Upper lobe of left lung (tissue), 6 donors: ENCODE measurements around the gene AQP2. TPM values are rescaled to one million over a fixed set of nuclear protein-coding genes. Genes with fewer than 3 reads are reported as not detected.

Experiments used
- ATAC-seq, 2 donors: fragments of 200-7000 bp; cut with Tn5 transposase; one replicate each; pipeline ENCODE4 v1.9.1; 2022; ENCODE audit warnings: mild to moderate bottlenecking in 2 of 2, moderate library complexity in 2 of 2; ENCODE audit not compliant: low FRiP score in 2 of 2
- DNase-seq, 2 donors: peaks; one replicate each; pipeline ENCODE4 v3.0.0-alpha.2; 2019 to 2020
- H3K27ac ChIP-seq, 4 donors: fragments of 200-600 bp; sonication (generic); one replicate each; pipeline ENCODE4 v1.5.1; 2016 to 2019
- H3K27me3 ChIP-seq, 4 donors: fragments of 200-600 bp; sonication (generic); one replicate each; pipeline ENCODE4 v1.5.1; 2017 to 2019
- H3K36me3 ChIP-seq, 4 donors: fragments of 200-600 bp; sonication (generic); one replicate each; pipeline ENCODE4 v1.5.1; 2016 to 2019
- H3K4me1 ChIP-seq, 4 donors: fragments of 200-600 bp; sonication (generic); one replicate each; pipeline ENCODE4 v1.5.1; 2018 to 2019
- H3K4me3 ChIP-seq, 4 donors: fragments of 200-600 bp; sonication (generic); one replicate each; pipeline ENCODE4 v1.5.1; 2017 to 2019; ENCODE audit warnings: mild to moderate bottlenecking in 2 of 4, moderate library complexity in 1 of 4
- H3K9me3 ChIP-seq, 4 donors: fragments of 200-600 bp; sonication (generic); one replicate each; pipeline ENCODE4 v1.5.1; 2018 to 2019
- CTCF ChIP-seq, 6 experiments: fragments of 450-650 bp in 4 of 6; fragments of 200-600 bp in 2 of 6; sonication (generic) in 2 of 6; IDR thresholded peaks; one replicate each; pipeline ENCODE4 v1.5.1; 2016 to 2019; ENCODE audit warnings: antibody characterized with exemption in 6 of 6
- EP300 ChIP-seq, 4 donors: sonication (generic); formaldehyde crosslinking; IDR thresholded peaks; one replicate each; pipeline ENCODE4 v1.5.1; 2017; ENCODE audit warnings: antibody characterized with exemption in 4 of 4, control low read depth in 2 of 4
- POLR2A ChIP-seq, 4 donors: fragments of 450-650 bp; IDR thresholded peaks; one replicate each; pipeline ENCODE4 v1.5.1; 2016 to 2017; ENCODE audit warnings: antibody characterized with exemption in 4 of 4, mild to moderate bottlenecking in 2 of 4
- POLR2AphosphoS5 ChIP-seq, 2 donors: sonication (generic); formaldehyde crosslinking; IDR thresholded peaks; one replicate each; pipeline ENCODE4 v1.5.1; 2017; ENCODE audit warnings: antibody characterized with exemption in 2 of 2
- WGBS, 2 donors: methylation state at CpG; one replicate each; pipeline ENCODE4 v1.1.5; 2017 to 2018; 5-methylcytosine and 5-hydroxymethylcytosine counted together
- total RNA-seq, 6 donors: library from RNA; depleted of rRNA in 4 of 6; stranded (reverse); fragments of >200 nt in 4 of 6; gene quantifications; one replicate each; pipeline versions ENCODE4 v1.1.0 to v1.2.1, GENCODE V29; 2016 to 2021
- donor health status: DM: no; HTN: no; CAD: no; lungs with moderate emphysema.
- donor health status: DM: no; HTN: yes; CAD: no; lungs with severe emphysema.

AQP2 gene
- total RNA-seq, 6 donors from 2014 or later: 0.15 TPM; not detected in 5

GRCh38 chr12:49967042-49967776 lies 16.7 kb downstream of the AQP2 start:
- DNase-seq: peak; percentile 93 to 98
- TF ChIP-seq POLR2A (IDR thresholded peaks at IDR 0.05) (no peak), EP300 (IDR thresholded peaks at IDR 0.05) (no peak), CTCF (IDR thresholded peaks at IDR 0.05) (peak; percentile 85 to 96 (median 96)), POLR2AphosphoS5 (IDR thresholded peaks at IDR 0.05) (no peak)
- H3K36me3 ChIP-seq: no peaks in the 10 kb centered on the region
- peaks cover 0 to 6% (median 0%) of the 10 kb centered on the region in 4 donors for H3K27me3 ChIP-seq
- peaks cover 11 to 44% (median 28%) of the 10 kb centered on the region in 4 donors for H3K4me1 ChIP-seq
- H3K27ac ChIP-seq: no peak overlapping the region
- peak overlapping the region in 3 of 4 donors; percentile 34 to 45 (median 43) for H3K4me3 ChIP-seq
- 1% methylated on average over 12 of the region's 40 CpGs; no CpG with 5 or more reads in 1 of the 2 donors for WGBS, 2 donors
- H3K9me3 ChIP-seq: no peaks in the 10 kb centered on the region
- peak; percentile 90 to 92 for ATAC-seq

- Histone ChIP-seq H3K27me3 (peaks cover 0 to 5% (median 0%) of the 10 kb centered on the region in 4 donors), H3K4me1 (peaks cover 8 to 38% (median 25%) of the 10 kb centered on the region in 4 donors), H3K36me3 (no peaks in the 10 kb centered on the region), H3K27ac (no peak overlapping the region), H3K9me3 (no peaks in the 10 kb centered on the region), H3K4me3 (peak overlapping the region in 3 of 4 donors; percentile 34 to 45 (median 43))
- no peak for DNase-seq
- no peak for TF ChIP-seq POLR2A (IDR thresholded peaks at IDR 0.05)
- TF ChIP-seq POLR2AphosphoS5 (IDR thresholded peaks at IDR 0.05): no peak
- no peak for TF ChIP-seq CTCF (IDR thresholded peaks at IDR 0.05)
- no peak for TF ChIP-seq EP300 (IDR thresholded peaks at IDR 0.05)
- ATAC-seq: no peak
- WGBS, 2 donors: 44 to 51% methylated on average over 9 to 13 of the region's 15 CpGs
Measured at GRCh38 chr12:49967777-49968250, 17.3 kb downstream of the AQP2 start.

GRCh38 chr12:49968471-49968870 lies 17.9 kb downstream of the AQP2 start:
- peaks cover 0 to 4% (median 0%) of the 10 kb centered on the region in 4 donors for H3K27me3 ChIP-seq
- DNase-seq: no peak
- H3K9me3 ChIP-seq: no peaks in the 10 kb centered on the region
- H3K4me1 ChIP-seq: peaks cover 8 to 31% (median 23%) of the 10 kb centered on the region in 4 donors
- no peak overlapping the region for H3K27ac ChIP-seq
- no peak overlapping the region for H3K4me3 ChIP-seq
- 83 to 92% methylated on average over 2 to 6 of the region's 6 CpGs for WGBS, 2 donors
- no peak for ATAC-seq
- no peak for TF ChIP-seq POLR2A (IDR thresholded peaks at IDR 0.05)
- no peaks in the 10 kb centered on the region for H3K36me3 ChIP-seq

GRCh38 chr12:49969027-49969426 lies 18.5 kb downstream of the AQP2 start:
- no peaks in the 10 kb centered on the region for H3K36me3 ChIP-seq
- no peaks in the 10 kb centered on the region for H3K9me3 ChIP-seq
- peaks cover 8 to 29% (median 23%) of the 10 kb centered on the region in 4 donors for H3K4me1 ChIP-seq
- DNase-seq: no peak
- no peak for ATAC-seq
- H3K4me3 ChIP-seq: no peak overlapping the region
- WGBS, 2 donors: 63 to 81% methylated on average over 5 of the region's 5 CpGs
- no peak overlapping the region for H3K27ac ChIP-seq
- H3K27me3 ChIP-seq: no peaks in the 10 kb centered on the region
- TF ChIP-seq POLR2AphosphoS5 (IDR thresholded peaks at IDR 0.05) (no peak), POLR2A (IDR thresholded peaks at IDR 0.05) (no peak), EP300 (IDR thresholded peaks at IDR 0.05) (no peak), CTCF (IDR thresholded peaks at IDR 0.05) (no peak)

GRCh38 chr12:49969651-49970429 lies 19.3 kb downstream of the AQP2 start:
- DNase-seq (no peak), ATAC-seq (no peak)
- no peaks in the 10 kb centered on the region for H3K27me3 ChIP-seq
- H3K9me3 ChIP-seq: no peaks in the 10 kb centered on the region
- H3K4me3 ChIP-seq: no peak overlapping the region
- H3K27ac ChIP-seq: no peak overlapping the region
- H3K36me3 ChIP-seq: no peaks in the 10 kb centered on the region
- 74 to 84% methylated on average over 12 of the region's 12 CpGs for WGBS, 2 donors
- H3K4me1 ChIP-seq: peaks cover 12 to 31% (median 23%) of the 10 kb centered on the region in 4 donors
- TF ChIP-seq CTCF (IDR thresholded peaks at IDR 0.05) (no peak), POLR2A (IDR thresholded peaks at IDR 0.05) (no peak), POLR2AphosphoS5 (IDR thresholded peaks at IDR 0.05) (no peak), EP300 (IDR thresholded peaks at IDR 0.05) (no peak)
